Measurements from ENCODE around the gene PARN. TPM values are rescaled to one million over a fixed set of nuclear protein-coding genes. Genes with fewer than 3 reads are reported as not detected.

Gene PARN
- total and polyA plus RNA-seq, 9 of the 15 experiments (the other 6 are each of a cell fraction or from before 2014, with no cell fraction given) = 9.6 to 51.3 (median 40.4) TPM

- no TSS peak for BruUV-seq (replicated peaks)
- H3K79me2 ChIP-seq (ENCODE audit: control insufficient read depth, insufficient read depth, low read length) = no peaks in the 10 kb centered on the region
- in situ Hi-C loops (cut with MboI) = no loop called here
- H3K9me3 ChIP-seq (replicated peaks; ENCODE audit: control insufficient read depth, insufficient read depth, low read depth, low read length) = no peaks in the 10 kb centered on the region
- intact Hi-C loops (cut with micrococcal nuclease) = no loop called here
- H4K20me1 ChIP-seq (replicated peaks; ENCODE audit: control insufficient read depth, insufficient read depth, low read length) = no peaks in the 10 kb centered on the region
- H3K9me1 ChIP-seq (ENCODE audit: control insufficient read depth, insufficient read depth, low read length) = no peaks in the 10 kb centered on the region
- peaks cover 0 to 3% of the 10 kb centered on the region in 2 experiments; a peak in 2 of 5 replicates for H3K4me1 ChIP-seq (replicated peaks in 1 of 2; ENCODE audit: control insufficient read depth in 2 of 2, insufficient read depth in 2 of 2, low read length in 2 of 2)
- no peaks in the 10 kb centered on the region for H3K36me3 ChIP-seq (ENCODE audit: control insufficient read depth, insufficient read depth, low read length)
- ChIA-PET CTCF (ENCODE audit: low intra/inter-chr PET ratio) (no interaction called here), POLR2A (interaction anchor here (1.2 kb wide), 1 partner anchor 9 kb away, joined by 3 read pairs; no protein-coding TSS in a partner anchor)
- TF ChIP-seq, protein P1, sequence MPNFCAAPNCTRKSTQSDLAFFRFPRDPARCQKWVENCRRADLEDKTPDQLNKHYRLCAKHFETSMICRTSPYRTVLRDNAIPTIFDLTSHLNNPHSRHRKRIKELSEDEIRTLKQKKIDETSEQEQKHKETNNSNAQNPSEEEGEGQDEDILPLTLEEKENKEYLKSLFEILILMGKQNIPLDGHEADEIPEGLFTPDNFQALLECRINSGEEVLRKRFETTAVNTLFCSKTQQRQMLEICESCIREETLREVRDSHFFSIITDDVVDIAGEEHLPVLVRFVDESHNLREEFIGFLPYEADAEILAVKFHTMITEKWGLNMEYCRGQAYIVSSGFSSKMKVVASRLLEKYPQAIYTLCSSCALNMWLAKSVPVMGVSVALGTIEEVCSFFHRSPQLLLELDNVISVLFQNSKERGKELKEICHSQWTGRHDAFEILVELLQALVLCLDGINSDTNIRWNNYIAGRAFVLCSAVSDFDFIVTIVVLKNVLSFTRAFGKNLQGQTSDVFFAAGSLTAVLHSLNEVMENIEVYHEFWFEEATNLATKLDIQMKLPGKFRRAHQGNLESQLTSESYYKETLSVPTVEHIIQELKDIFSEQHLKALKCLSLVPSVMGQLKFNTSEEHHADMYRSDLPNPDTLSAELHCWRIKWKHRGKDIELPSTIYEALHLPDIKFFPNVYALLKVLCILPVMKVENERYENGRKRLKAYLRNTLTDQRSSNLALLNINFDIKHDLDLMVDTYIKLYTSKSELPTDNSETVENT (CRISPR knock-in tag; IDR thresholded peaks at IDR 0.05) = no peak
- TF ChIP-seq ZSCAN29 (IDR thresholded peaks at IDR 0.05) = no peak
- no peak for TF ChIP-seq FOSL1 (tag; conservative IDR thresholded peaks at IDR 0.05)
- no peak for TF ChIP-seq FOXO4 (CRISPR knock-in tag; IDR thresholded peaks at IDR 0.05)
- TF ChIP-seq FOXM1 (IDR thresholded peaks at IDR 0.05; ENCODE audit: low read depth) = no peak
- no peak for TF ChIP-seq FOXM1 (CRISPR knock-in tag; IDR thresholded peaks at IDR 0.05; ENCODE audit: low read depth)
- TF ChIP-seq, protein P2, sequence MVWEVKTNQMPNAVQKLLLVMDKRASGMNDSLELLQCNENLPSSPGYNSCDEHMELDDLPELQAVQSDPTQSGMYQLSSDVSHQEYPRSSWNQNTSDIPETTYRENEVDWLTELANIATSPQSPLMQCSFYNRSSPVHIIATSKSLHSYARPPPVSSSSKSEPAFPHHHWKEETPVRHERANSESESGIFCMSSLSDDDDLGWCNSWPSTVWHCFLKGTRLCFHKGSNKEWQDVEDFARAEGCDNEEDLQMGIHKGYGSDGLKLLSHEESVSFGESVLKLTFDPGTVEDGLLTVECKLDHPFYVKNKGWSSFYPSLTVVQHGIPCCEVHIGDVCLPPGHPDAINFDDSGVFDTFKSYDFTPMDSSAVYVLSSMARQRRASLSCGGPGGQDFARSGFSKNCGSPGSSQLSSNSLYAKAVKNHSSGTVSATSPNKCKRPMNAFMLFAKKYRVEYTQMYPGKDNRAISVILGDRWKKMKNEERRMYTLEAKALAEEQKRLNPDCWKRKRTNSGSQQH (CRISPR knock-in tag; IDR thresholded peaks at IDR 0.05) = no peak
- no peak for ATAC-seq
- no peak overlapping the region for H3K9ac ChIP-seq (ENCODE audit: insufficient read depth in 1 of 2, low read depth in 2 of 2, low read length in 2 of 2)
- no peak overlapping the region for H3K4me3 ChIP-seq
- no peak overlapping the region for H3K4me2 ChIP-seq (ENCODE audit: insufficient read depth, low read length)
- H3K27ac ChIP-seq (ENCODE audit: extremely low read depth, low read depth, low read length) = no peak overlapping the region
- H3K27me3 ChIP-seq (ENCODE audit: control insufficient read depth in 2 of 2, insufficient read depth in 2 of 2, low read length in 2 of 2) = no peaks in the 10 kb centered on the region
- no peak for DNase-seq (ENCODE audit: extremely low read depth in 1 of 4, low spot score in 3 of 4)
- H2AFZ ChIP-seq (ENCODE audit: low read depth, low read length) = no peak overlapping the region
- 73% methylated on average over 1 of the region's 1 CpG for WGBS (ENCODE audit: insufficient coverage, low coverage, missing lambda C conversion rate)
- FAIRE-seq = no peak
These were observed 118.3 kb downstream of the PARN start for GRCh38 chr16:14511800-14512135.

All from K562 (cell line).